GF-D8 (cell line): ENCODE data around the gene RAP1GAP.

Experiments
- DNase-seq: peaks from one replicate; lab custom pipeline; 2025; lab: John Stamatoyannopoulos, UW

The RAP1GAP gene

DNA sequence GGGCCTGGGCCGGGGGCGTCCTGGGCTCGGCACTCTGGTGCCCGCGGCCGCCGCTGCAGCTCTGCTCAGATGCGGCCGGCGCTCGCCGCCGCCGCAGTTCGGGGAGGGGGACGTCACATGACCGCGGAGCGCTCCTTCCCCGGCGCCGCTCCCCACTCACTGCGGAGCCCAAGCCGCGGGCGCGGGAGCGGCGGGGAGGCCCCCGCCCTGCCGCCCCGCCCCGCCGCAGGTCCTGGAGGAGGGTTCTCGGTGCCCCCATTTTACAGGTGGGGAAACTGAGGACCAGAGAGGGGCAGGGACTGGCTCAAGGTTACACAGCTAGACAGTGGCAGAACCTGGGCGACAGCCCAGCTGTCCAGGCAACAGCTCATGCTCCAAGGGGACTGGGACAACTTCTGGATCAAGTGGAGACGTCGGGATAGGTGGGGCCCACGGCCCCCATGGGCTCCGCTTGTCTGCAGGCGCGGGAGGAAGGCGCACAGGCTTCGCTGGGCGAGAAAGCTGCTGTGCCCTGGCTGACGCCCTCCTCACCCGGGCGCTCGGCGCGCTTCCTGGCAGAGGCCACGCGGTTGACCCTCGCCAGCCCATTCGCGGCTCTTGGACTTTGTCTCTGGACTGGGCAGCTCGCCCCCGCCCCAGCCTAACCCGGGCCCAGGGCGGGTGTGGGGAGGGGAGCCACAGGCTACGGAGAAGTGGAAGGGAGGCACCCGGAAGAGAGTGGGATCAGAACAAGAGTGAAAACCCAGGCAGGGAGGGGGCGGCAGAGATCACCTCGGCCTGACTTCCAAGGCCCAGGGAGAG is at the start of gene RAP1GAP:
RAP1GAP (minus strand) TSS at position 100 of the 801 bp plus-strand sequence. CDS start 49,325 bp downstream, outside the sequence.
- DNase-seq, result no peak

DNA sequence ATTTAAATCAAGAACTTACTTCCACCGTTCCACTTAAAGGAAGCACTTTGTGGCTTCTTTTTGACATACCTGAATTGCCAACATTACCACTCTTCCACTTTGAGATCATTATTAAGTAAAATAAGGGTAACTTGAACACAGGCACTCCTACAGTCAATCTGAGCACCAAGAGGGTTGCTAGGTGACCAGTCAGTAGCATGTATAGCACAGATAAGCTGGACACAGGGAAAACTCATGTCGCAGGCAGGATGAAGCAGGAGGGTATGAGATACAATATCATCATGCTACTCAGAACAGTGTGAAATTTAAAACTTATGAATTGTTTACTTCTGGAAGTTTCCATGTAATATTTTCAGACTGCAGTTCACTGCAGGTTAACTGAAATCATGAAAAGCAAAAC is 47.0 kb upstream of the RAP1GAP start:
- DNase-seq, result no peak

- no peak for DNase-seq
These were observed 38.7 kb upstream of the RAP1GAP start for GRCh38 chr1:21707891-21708290.

DNA sequence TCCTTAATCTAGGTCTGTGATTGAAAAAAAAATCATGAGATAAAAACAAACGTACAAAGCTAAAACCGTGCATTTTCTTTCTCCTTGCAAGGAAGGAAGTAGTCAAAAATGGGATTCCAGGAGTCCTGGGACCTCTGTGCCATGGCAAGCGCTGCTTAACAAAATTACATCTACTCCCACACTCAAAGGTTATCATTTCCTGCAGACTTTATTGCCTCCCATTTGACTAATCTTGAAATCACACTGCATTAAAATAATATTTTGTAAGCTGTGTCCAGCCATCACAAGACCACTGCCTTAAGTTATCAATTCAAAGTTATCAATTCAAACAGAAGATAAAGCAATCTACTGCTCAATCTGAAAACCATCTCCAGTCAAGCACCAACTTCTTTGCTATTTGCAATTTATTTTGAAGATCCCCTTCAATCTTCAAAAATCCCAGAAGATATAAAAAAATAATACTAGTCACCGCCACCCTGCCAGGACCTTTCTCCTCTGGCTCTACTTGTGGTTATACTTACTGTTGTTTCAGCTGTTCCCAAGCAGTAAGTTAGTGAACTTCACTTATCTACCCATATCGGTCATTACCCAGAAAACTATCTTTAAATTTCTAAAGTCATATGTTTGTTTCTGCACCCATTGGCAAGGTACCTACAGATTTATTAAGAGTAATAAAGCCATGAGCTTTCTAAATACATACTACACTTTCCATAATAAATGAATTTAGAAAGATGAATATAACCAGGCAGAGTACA is 38.1 kb upstream of the RAP1GAP start:
- DNase-seq, result no peak

DNA sequence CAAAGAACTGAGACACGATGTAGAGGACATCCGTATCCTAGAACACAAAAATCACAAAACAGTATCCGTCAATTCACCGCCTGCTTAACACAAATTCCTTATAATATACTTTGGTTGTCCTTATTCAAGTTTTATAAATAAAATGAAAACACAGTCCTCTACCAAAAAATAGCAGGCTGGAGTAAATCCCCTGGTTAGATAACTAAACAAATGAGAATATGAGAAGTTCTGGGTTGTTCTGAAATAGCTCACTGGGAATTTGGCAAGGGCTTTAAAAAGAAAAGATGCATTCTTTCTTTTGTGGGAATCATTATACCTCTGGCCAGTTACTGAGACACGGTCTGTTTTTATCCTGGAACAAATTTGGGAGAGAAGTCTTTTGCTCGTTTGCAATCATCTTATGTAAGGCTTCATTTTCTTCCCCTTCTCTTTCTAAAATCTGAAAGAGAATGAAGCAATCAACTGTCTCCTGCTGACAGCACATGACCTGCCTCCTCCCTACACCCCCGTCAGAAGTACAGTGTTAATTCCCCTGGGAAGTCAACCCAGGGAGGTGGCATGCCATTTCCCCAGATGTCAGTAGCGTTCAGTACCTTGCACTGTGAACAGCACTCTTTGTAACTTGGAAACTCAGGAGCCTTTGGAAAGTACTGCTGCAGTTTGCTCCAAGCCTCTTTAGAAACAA is 37.1 kb upstream of the RAP1GAP start:
- peak; percentile 91 for DNase-seq

- no peak for DNase-seq
These were observed 36.3 kb upstream of the RAP1GAP start for GRCh38 chr1:21705303-21705980.

DNA sequence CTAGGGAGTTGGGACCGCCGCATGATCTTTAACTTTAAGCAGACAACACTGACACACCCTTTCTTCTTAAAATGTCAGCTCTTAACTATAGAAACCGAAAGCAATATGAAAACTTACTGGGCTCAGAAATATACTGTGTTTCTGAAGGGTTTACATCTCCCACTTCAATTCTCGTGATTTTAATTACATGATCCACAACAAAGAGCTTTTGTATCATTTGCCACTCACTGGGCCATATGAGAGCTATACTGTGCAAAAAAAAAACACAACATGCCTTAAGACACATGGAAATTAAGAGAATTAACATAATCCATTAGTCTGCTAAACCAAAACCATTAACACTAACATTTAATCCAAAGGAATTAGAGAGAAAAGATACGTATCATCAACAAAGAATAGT is 35.0 kb upstream of the RAP1GAP start:
- DNase-seq, result no peak

- peak; percentile 8 for DNase-seq
These were observed 34.3 kb upstream of the RAP1GAP start for GRCh38 chr1:21703318-21703963.

GRCh38 chr1:21702780-21703179 is 33.6 kb upstream of the RAP1GAP start:
- DNase-seq, result no peak

GRCh38 chr1:21701401-21701800 is 32.2 kb upstream of the RAP1GAP start:
- no peak for DNase-seq

DNA sequence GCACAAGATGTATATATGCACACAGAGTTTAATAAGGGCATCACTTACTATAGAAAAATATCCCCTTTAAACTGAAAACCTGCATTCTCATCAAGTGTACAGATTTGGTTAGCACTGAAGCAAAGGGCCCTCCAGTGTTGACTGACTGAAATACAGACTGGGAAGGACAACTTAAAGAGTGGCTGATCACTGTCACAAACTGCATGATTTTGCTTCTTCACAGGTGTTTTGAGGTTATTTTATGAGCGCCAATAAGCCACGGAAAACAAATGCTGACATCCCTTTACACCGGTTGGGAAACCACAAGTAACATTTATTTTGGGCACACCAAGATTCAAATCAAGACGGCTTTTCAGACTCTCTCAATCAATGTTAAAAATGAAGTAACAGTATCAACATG is 30.9 kb upstream of the RAP1GAP start:
- no peak for DNase-seq

- no peak for DNase-seq
These were observed 27.8 kb upstream of the RAP1GAP start for GRCh38 chr1:21696931-21697330.

- DNase-seq, result no peak
These were observed 24.6 kb upstream of the RAP1GAP start for GRCh38 chr1:21693732-21694131.

DNA sequence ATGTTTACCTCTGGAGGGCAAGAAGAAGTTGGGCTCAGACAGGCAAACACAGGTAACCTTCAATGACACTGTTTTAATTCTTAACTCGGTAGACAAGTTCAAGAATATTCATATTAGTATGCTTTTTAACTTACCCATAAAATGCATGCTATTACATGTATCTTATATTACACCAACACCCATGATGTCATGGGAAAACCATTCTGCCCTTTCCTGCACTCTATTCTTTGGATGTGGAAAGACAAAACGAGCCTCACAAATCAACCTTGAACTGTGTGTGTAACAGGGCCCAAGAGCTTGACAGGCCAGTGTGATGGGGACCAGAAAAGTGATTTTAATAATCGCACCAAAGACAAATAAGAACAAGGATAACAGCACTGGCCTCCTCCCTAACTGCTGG is 22.6 kb upstream of the RAP1GAP start:
- no peak for DNase-seq

DNA sequence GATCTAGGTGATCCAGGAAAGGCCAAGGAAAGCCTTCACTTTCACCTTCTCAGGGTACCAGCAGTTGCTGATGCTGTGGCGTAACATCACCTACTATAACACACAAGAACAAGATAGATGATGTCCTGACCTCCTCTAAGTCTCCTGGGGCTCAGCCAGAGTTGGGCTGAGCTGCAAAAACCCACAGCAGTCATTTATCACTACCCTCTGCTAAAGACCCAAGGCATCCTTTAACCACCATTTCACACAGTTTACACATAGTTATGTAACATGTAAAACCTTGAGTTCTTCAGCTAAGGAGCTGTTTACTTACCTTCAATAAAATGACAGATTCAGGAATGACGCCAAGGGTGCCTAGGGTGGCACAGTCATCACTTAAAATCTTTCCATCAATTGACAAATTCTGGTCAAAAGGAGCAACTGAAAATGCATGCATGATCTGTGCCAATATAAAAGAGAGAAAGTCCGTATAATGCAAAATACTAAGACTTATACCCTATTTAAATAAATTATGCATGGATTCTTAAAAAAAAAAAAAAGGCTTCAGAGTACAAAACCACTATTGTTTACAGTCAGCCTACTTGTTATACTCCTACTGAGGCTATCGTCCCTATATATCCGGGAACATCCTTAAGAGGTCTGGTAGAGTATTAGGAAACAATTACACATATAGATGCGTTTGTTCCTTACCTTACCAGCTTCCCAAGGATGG is 20.7 kb upstream of the RAP1GAP start:
- no peak for DNase-seq

DNA sequence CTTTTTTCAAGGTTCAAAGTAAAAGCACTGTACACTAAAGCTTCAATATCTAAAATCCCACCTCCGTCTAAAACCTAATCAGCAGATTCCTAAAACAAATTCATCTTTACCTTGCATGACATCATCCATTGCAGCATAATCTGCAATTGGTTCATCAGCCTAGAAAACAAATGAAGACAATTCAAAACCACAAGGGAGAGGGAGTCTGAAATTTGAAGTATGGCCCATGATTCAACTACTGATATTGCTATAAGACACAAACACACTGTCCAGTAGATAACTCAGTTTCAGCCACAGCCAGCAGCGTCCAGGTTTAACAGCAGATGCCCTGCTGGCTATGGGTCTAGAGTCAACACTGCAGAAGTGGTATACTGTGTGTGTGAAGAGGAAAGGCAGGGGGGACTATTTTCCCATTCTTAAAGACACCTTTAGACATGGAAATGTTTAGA is 17.9 kb upstream of the RAP1GAP start:
- DNase-seq, result no peak

- no peak for DNase-seq
These were observed 17.0 kb upstream of the RAP1GAP start for GRCh38 chr1:21685946-21686678.

DNA sequence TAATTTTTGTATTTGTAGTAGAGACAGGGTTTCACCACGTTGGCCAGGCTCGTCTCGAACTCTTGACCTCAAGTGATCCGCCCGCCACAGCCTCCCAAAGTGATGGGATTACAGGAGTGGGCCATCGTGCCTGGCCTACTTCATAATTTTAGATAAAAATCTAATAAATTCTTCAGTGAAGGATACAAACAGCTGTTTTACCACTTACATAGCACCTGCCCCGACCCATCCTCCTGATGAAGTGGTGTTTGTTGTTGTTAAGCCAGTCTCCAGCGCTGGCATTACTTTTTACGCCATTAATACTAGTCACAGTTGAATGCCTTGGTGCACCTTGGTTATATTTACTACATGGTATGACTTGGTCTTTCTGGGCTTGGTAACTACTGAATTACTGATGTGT is 12.3 kb upstream of the RAP1GAP start:
- no peak for DNase-seq

GRCh38 chr1:21680918-21681317 is 11.8 kb upstream of the RAP1GAP start:
- no peak for DNase-seq

- DNase-seq, result no peak
These were observed 11.2 kb upstream of the RAP1GAP start for GRCh38 chr1:21680381-21680780.
